HG03442 (cell line): ENCODE data around the gene MCFD2.
"Not testable (repeated sequence)": the region's sequence is repeated elsewhere in the genome, so short reads cannot be mapped to it uniquely, and the experiment has no call there.

Source experiments
- ATAC-seq: cut with Tn5 transposase; IDR thresholded peaks from one replicate; pipeline ENCODE4 v1.9.1; 2021; ENCODE audit warnings: mild to moderate bottlenecking, moderate library complexity; ENCODE audit not compliant: unreplicated experiment

Gene MCFD2

DNA sequence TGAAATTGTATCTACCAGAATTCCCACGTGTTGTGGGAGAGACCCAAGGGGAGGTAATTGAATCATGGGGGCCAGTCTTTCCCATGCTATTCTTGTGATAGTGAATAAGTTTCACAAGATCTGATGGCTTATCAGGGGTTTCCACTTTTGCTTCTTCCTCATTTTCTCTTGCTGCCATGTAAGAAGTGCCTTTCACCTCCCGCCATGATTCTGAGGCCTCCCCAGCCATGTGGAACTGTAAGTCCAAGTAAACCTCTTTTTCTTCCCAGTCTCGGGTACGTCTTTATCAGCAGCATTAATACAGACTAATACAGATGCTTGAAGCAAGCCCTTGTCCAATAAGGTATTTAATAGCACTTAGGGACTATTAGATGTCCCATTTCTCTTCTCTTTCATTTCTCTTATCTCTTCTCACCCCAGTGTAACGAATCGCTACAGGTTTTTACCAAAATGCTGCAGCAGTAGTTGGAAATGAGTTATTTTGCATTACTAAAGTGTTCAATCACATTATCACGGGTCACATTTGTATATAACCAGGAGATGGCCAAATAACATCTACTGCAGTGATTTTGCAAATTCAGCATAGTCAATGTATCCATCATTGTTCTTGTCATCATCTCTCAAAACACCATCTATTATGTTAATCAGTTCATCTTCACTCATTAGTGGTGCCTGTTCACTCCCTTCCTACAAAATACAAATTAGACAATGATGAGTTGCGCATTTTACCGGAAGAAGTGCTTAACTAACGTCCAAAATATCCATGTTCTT lies 10.5 kb downstream of the MCFD2 start:
- ATAC-seq = not testable (repeated sequence)

DNA sequence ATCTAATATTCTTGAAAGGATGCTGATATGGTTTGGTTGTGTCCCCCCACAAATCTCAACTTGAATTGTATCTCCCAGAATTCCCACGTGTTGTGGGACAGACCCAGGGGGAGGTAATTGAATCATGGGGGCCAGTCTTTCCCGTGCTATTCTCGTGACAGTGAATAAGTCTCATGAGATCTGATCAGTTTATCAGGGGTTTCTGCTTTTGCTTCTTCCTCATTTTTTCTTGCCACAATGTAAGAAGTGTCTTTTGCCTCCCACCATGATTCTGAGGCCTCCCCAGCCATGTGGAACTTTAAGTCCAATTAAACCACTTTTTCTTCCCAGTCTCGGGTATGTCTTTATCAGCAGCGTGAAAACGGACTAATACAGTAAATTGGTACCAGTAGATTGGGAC lies 12.6 kb downstream of the MCFD2 start:
- not testable (repeated sequence) for ATAC-seq

DNA sequence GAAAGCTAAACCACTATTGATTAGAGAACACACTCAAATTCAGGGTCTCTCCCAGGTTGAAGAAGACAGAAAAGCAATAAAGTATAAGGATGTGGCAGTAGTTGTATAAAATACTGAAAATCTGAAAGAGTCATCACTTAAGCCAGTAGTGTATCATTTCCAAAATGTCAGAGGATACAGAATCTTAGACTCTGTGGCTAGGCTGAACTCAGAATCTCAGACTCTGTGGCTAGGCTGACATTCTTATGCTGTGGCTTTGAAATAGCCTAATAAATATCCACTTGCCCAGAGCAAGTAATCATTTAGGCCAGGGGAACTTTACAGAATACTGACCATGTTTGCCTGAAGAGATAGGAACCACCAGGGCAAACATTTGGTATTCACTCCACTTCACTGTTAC lies 13.1 kb downstream of the MCFD2 start:
- ATAC-seq = no peak

DNA sequence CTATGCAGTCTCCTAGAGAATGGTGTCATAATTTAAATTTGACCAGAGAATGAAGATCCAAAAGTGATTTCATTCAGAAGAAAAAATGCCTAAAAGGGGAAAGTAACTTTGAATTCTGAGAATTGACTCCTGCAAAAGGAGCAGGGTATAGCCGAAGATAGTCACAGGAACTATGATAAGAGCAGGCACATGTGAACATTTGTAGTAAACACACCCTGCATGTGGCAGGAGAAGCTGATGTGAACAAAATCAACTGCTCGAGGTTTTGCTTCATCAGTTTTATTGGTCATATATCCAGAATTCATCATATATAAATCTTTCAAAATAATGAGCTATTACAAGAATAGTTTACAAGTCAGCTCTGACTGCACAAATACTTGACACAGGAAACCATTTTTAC lies 14.0 kb downstream of the MCFD2 start:
- no peak for ATAC-seq

DNA sequence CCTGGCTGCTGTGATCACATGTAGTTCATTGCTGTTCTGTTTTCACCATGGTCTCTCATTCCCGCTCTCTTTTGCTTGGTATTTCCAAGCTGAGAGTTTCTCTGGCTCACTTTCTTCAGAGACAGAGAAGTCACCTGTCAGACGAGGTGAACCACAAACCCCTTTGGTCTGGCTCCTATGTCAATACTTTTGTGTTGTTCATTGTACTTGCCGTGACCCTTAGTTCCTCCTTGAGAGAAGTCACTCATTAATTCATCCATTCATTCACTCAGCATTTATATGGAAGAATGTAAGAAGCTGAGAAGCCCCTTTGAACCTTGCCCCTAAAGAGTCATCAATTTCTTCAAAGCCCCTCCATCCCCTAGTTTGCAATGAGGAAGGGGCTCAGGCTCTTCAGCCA lies 15.2 kb downstream of the MCFD2 start:
- ATAC-seq = no peak

DNA sequence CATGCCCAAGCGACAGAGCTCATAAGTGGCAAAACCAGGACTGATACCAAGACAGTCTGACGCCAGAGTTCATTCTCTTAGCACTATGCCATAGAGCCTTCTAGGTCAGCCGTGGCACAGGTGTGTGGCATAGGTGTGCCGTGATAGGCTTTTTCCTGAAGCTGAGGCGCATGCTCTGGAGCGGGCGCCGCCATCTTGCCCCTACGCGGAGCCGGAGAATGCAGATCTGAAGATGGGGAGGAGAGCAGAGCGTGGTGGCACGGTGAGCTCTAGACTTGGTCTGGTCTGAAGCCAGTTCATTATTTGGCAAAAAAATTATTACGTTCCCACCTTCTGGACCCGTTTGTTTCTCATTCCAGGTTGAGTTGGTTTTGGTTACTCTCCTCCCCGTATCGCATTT lies 16.6 kb downstream of the MCFD2 start:
- no peak for ATAC-seq

DNA sequence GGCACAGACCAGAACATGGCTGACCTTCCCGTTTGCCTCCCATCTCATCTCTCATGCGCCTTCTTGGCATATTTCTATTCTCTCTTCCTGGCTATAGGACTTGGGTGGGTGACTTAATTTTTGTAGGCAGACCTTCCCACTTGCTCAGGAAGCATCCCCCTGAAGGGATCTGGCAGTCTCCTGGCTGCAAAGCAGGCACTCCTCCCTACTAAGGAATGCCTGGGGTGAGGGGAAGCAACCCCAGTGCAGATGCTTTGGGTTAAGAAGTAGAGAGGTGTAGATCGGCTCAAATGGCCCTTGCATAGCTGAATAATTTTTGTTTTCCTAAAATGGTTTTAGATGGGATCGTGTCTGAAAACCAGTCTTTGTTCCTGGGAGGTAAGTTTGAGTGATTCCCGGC lies 17.6 kb downstream of the MCFD2 start:
- no peak for ATAC-seq

DNA sequence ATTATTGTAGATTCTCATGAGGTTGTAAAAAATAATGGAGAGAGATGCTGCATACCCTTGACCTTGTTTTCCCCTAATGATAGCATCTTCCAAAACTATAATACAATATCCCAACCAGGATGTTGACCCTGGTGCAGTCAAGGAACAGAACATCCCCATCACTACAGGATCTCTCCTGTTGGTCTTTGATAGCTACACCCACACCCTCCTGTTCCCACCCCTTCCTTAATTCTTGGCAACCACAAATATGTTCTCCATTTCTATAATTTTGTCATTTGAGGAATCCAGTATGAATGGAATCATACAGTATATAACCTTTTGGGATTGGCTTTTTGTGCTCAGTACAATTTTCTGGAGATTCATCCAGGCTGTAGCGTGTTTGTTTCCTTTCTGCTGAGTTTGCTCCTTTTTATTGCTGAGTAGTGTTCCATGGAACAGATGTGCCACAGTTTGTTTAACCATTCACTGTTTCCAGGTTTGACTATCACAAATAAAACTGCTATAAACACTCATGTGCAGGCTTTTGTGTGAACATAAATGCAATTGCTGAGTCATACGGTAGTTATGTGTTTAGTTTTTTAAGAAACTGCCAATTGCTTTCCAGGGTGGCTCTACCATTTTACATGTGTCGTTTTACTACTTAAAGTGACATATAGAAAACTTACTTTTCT lies 22.2 kb downstream of the MCFD2 start:
- no peak for ATAC-seq

DNA sequence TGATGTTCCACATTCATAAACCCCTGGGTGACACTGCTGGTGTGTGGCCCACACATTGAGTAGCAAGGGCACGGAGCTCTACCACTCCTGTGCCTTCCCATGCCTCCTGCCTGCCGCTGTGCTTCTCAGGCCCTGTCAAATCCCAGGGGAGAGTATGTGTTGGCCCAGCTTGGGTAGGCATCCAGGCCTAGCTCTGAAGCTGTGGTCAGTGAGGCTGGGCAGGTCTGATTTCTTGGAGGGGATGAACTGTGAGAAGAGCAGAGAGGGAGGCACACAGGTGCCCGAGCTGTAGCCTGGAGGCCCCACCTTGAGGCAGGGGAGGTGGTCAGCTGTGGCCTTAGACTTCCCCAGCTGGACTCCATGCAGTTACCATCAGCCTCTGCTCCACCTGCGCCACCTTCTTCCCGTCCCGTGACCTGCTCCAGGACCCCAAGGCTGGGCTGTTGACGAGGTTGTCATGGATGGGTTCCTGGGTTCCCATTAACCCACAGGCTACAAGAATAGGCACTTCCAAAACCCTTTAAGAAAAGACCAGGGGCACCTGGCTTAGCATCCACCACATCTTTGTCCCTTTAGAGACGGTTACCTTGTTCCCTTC lies 23.6 kb downstream of the MCFD2 start:
- ATAC-seq = no peak

DNA sequence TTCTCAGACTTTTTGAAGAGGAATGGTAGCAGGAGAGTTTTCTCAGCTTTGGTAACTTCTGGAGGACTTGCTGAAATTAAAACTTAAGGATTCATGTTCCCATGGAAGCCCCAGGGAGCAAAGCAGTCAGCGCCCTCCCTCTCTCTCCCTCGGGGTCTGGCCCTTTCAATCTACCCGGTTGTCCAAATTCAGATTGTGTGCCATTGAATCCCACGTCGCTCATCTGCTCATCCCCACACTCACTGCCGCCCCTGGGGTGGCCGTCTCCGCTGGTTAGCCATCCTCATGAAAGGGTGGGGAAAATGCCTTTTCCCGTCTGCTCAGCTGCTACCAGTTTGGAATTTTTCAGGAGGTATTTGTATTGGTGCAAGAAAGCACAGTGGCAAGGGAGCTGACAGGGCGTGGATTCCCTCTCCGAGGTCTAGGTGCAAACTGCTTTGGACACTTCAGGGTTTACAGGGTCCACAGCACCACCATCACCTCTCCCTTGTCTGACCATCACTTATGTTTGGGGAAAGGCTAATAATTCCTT lies 27.1 kb downstream of the MCFD2 start:
- ATAC-seq = no peak

DNA sequence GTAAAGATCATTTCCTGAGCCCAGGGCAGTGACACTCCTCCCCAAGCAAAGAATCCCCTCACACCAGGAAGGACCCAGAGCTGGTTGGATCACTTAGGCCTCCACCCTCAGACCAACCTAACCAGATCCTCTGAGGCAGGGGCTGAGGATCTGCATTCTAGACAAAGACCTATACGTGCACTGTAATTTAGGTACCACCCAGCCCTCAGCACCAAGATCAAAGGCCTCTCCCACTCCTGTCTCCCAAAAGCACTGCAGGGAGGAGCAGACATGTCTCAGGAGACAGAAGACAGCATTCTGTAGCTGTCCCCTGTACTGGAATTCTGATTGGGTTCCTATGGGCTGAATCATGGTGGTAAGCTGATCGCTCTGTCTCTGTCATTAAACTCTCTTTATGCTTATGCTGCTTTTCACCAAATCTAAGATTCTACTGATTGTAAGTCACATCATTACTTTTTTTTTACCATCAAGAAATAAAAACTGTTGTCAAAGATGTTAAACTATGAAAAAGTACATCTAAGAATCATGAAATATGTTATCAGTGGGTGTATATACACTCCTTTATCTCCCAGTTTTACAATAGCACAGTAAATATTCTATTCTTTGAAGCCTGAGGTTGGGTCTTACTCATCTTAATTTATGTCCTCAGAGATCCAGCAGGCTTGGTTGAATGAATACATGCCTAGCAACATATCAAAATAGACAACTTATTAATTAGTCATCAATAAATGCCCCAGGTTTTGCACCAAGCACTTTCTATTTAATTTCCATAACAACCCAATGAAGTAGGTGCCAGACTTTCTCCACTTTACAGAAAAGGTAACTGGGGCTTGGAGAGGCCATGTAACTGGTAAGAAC lies 28.3 kb downstream of the MCFD2 start:
- ATAC-seq = no peak

DNA sequence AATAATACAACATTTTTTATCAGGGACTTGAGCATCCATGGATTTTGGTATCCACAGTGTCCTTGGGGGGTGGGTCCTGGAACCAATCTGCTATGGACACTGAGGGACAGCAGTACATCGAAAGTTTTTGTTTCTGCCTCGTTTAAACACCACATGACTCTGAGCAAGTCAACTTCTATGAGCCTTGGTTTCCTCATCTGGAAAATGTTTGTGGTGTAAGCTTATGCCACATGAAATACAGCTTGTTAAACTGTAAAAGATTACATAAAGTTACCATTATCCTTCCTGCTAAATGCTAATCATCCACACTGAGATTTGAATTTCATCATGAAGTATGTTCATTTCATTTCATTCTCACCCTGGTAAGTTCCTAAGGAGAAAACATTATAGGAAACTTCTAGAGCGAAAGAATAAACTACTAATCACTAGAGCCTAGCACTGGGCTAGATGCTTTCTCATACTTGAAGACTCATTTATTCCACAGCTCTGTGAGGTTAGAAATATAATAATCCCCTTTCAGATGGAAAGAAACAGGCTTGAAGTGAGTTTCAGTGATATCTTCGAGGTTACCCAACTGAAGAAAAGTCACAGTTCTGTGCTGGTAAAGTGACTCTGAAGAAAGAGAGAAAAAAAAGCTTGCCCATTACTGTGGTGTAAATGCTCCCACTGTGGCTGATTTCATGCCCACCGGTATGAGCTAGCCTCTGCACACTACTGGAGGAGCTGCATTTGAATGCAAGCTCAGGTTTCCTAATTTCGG lies 29.2 kb downstream of the MCFD2 start:
- ATAC-seq = no peak

DNA sequence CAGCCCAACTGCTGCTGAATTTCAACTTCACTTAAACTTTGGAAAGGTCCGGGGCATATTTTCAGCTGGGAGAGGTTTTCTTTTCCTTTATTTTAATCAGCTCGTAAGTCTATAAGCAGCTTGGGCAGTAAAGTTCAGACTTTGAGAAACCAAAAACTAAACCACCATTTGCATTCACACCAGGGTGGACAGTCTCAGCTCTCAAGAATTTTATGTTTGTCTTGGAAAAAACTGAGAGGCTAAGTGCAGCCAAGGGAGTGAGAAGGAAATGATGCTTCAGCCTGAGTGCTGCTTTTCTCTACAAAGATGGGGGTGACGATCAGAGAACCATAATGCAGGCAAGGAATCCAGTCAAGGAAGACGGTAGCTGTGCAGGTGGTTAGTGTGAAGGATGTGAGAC lies 30.2 kb downstream of the MCFD2 start:
- ATAC-seq = no peak

DNA sequence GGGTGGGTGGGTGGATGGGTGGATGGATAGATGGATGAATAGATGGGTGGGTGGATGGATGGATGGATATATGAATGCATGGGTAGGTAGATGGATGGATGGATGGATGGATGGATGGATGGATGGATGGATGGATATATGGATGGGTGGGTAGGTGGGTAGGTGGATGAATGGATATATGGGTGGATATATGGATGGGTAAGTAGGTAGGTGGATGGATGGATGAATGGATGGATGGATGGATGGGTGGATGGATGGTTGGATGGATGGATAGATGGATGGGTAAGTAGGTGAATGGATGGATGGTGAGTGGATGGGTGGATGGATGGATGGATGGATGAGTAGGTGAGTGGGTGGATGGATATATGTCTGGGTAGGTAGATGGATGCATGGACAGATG lies 36.1 kb downstream of the MCFD2 start:
- ATAC-seq = no peak

DNA sequence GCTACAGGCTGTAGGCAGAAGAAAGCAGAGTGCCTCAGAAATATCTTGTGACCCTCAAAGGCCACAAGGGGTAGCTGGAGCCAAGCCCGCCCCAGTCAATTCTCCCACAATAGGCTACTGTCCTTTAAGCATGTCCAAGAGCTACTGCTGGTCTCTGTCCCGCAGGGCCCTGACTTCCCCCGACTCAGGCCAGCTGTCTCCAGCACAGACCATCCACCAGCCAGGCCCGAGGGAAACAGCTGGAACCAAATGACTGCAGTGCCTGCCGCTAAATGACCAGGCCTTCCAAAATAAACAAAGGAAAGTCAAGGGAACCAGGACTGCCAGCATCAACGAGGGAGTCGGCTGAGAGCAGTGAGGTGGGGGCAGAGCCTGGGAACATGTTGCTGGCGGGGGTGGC lies 36.7 kb downstream of the MCFD2 start:
- no peak for ATAC-seq

DNA sequence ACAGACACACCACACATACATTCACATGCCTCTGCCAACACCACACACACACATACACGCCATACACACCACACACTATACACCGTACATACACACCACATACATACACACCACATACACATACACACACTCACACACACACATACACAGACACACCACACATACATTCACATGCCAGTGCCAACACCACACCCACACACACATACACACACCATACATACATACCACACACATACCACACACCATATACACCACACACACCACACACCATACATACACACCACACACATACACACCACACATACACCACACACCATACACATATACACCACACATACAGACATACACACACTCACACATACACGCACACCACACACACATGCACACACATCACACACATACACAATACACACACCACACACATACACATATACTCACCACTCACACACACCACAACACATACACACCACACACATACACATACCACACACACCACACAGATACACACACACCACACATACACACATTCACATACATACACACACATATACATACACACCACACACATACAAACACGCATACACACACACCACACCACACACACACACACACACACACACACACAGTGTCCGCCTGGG lies 37.2 kb downstream of the MCFD2 start:
- ATAC-seq = no peak

DNA sequence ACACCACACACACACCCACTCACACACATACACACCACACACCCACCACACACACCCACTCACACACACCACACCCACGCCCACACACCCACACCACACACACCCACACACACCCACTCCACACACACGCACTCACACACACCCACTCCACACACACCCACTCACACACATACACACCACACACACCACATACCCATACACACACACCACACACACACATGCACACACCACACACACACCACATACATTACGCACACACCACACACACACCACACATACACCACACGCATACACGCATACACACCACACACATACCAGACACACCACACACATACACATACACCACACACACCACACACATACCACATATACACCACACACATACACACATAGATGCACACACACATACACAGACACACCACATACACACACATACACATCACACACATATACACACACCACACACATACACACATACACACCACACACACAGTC lies 37.9 kb downstream of the MCFD2 start:
- no peak for ATAC-seq

DNA sequence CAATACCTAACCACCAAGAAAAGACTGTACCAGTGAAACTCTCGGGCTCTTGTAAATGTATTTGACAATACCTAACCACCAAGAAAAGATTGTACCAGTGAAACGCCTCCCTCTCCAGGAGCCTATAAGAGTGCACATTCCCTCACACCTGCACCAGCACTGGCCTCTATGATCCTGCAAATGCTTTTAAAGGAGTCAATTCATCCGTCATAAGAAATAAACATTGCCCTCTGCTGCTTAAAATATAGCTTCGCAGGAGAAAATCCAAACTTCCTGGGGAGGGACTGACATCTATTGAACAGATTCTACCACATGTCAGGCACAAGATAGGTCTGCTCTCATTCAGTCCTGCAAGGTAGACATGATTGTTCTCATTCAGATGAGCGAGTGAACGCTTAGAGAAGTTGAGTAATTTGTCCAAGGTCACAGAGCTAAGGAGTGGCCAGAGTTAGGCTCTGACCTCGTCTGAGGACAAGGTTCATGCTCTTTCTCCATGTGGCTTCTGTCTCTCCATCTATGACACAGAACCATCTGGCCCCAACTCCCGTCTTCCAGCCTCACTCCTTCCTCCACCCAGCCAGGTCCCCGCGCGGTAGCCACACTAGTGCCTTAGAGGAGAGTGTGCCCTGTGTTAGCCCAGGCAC lies 38.7 kb downstream of the MCFD2 start:
- no peak for ATAC-seq
